NB4 (cell line): Measurements from ENCODE around the gene MAP3K20.

ENCODE experiments used
- CTCF ChIP-seq: IDR thresholded peaks from one replicate; pipeline ENCODE4 v1.5.1; 2012; ENCODE audit warnings: low read depth, low read length
- POLR2A ChIP-seq: IDR thresholded peaks from 2 replicates; pipeline ENCODE4 v1.6.1; 2011; ENCODE audit warnings: mild to moderate bottlenecking; ENCODE audit not compliant: insufficient read length; ENCODE audit errors: extremely low read depth
- TF ChIP-seq, protein P1 (sequence below): IDR thresholded peaks from 2 replicates; pipeline ENCODE4 v1.6.1; 2011; ENCODE audit warnings: low read depth, low read length

GRCh38 chr2:173132531-173132930, 56.9 kb downstream of the MAP3K20 start:
- TF ChIP-seq CTCF = no peak
- no peak for TF ChIP-seq POLR2A
- TF ChIP-seq, protein P1, sequence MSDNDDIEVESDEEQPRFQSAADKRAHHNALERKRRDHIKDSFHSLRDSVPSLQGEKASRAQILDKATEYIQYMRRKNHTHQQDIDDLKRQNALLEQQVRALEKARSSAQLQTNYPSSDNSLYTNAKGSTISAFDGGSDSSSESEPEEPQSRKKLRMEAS = no peak
